ENCODE results near the gene KRTAP2-4. TPM values are rescaled to one million over a fixed set of nuclear protein-coding genes. Genes with fewer than 3 reads are reported as not detected.
"Not testable (repeated sequence)": the region's sequence is repeated elsewhere in the genome, so short reads cannot be mapped to it uniquely, and the experiment has no call there.

The KRTAP2-4 gene
- total RNA-seq, 2 experiments from 2014 or later = not detected

DNA sequence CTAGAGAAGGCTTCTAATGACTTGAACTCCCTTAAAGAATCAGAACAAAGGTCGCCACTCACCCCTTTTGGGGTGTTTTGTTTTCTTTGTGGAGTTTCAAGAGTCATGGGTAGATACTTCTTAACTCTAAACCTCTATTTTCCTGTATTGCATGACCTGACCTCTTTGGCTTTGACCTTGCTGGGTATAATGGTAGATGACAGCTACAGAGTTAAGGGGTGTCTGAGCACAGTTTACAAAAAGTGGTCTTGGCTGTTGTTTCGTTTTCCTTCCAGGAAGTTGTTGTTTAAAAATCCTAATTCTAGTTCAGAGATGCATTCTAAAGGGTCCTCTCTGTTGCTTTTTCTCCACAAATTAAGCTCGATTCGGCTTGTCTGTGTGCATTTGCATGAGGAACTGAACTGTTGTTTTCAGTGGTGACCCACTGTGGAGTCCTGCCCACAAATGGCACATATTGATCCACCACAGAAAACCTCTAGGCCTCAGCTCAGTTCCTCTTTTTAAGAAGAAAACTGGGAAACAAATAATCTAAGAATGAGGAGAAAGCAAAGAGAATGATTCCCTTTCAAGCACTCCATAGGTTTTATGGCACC lies 23.2 kb upstream of the KRTAP2-4 start:
- H3K4me1 Mint-ChIP-seq; H3K4me3 Mint-ChIP-seq; H3K36me3 Mint-ChIP-seq; H3K27ac Mint-ChIP-seq; DNase-seq; H3K9me3 Mint-ChIP-seq (ENCODE audit: low read depth); ATAC-seq: not testable (repeated sequence)
- peaks cover 17% of the 10 kb centered on the region for H3K27me3 Mint-ChIP-seq
- CTCF ChIA-PET = interaction anchor here (0.7 kb wide), 1 partner anchor 241 kb away, joined by 3 read pairs; no protein-coding TSS in a partner anchor

DNA sequence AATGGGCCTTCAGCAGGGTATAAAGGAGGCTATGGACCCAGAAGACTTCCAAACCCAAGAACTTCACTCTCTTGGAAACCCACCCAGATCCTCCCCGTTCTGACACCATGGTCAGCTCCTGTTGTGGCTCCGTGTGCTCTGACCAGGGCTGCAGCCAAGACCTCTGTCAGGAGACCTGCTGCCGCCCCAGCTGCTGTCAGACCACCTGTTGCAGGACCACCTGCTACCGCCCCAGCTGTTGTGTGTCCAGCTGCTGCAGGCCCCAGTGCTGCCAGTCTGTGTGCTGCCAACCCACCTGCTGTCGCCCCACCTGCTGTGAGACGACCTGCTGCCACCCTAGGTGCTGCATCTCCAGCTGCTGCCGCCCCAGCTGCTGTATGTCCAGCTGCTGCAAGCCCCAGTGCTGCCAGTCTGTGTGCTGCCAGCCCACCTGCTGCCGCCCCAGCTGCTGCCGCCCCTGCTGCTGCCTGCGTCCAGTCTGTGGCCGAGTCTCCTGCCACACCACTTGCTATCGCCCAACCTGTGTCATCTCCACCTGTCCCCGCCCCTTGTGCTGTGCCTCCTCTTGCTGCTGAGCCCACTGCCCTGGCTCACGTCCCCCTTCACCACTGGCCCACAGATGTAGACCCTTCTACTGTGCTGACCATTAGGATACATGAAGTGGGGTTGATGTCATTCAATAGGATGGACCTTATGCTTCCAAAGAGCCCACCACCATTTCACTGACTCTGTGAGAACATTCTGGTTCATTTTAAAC lies 18.6 kb upstream of the KRTAP2-4 start, which contains the start of gene KRTAP4-7:
TSS of gene KRTAP4-7 (plus strand) at position 51 of the 757 bp plus-strand sequence. CDS start at position 108, 57 bp downstream.
- H3K27ac Mint-ChIP-seq = not testable (repeated sequence)

GRCh38 chr17:41083427-41083826 lies 17.7 kb upstream of the KRTAP2-4 start:
- peaks cover 15% of the 10 kb centered on the region for H3K27me3 Mint-ChIP-seq
- H3K36me3 Mint-ChIP-seq; H3K9me3 Mint-ChIP-seq (ENCODE audit: low read depth); CTCF ChIA-PET; DNase-seq; ATAC-seq; H3K4me3 Mint-ChIP-seq; H3K27ac Mint-ChIP-seq; H3K4me1 Mint-ChIP-seq: not testable (repeated sequence)

More for the DNA sequence above, 18.6 kb upstream of the KRTAP2-4 start, which contains the start of gene KRTAP4-7:
- H3K4me3 Mint-ChIP-seq; CTCF ChIA-PET; H3K4me1 Mint-ChIP-seq; H3K9me3 Mint-ChIP-seq (ENCODE audit: low read depth); ATAC-seq; H3K36me3 Mint-ChIP-seq; DNase-seq: not testable (repeated sequence)
- H3K27me3 Mint-ChIP-seq = peaks cover 15% of the 10 kb centered on the region

GRCh38 chr17:41082626-41083025 lies 16.9 kb upstream of the KRTAP2-4 start:
- Mint-ChIP-seq H3K9me3 (ENCODE audit: low read depth) (no peaks in the 10 kb centered on the region), H3K4me3 (no peak overlapping the region), H3K36me3 (no peaks in the 10 kb centered on the region), H3K27me3 (peaks cover 15% of the 10 kb centered on the region), H3K27ac (no peak overlapping the region), H3K4me1 (no peaks in the 10 kb centered on the region)
- CTCF ChIA-PET = no interaction called here
- DNase-seq (no peak), ATAC-seq (no peak)

GRCh38 chr17:41076788-41077187 lies 11.1 kb upstream of the KRTAP2-4 start:
- H3K27ac Mint-ChIP-seq = no peak overlapping the region
- no peaks in the 10 kb centered on the region for H3K4me1 Mint-ChIP-seq
- peaks cover 24% of the 10 kb centered on the region for H3K27me3 Mint-ChIP-seq
- DNase-seq = no peak
- no peaks in the 10 kb centered on the region for H3K9me3 Mint-ChIP-seq (ENCODE audit: low read depth)
- CTCF ChIA-PET = no interaction called here
- no peaks in the 10 kb centered on the region for H3K36me3 Mint-ChIP-seq
- ATAC-seq = no peak
- no peak overlapping the region for H3K4me3 Mint-ChIP-seq

- H3K4me1 Mint-ChIP-seq = peaks cover 2% of the 10 kb centered on the region
- CTCF ChIA-PET = no interaction called here
- ATAC-seq = no peak
- H3K27me3 Mint-ChIP-seq = peaks cover 24% of the 10 kb centered on the region
- H3K9me3 Mint-ChIP-seq (ENCODE audit: low read depth) = no peaks in the 10 kb centered on the region
- H3K36me3 Mint-ChIP-seq = no peaks in the 10 kb centered on the region
- H3K4me3 Mint-ChIP-seq = no peak overlapping the region
- DNase-seq = no peak
- no peak overlapping the region for H3K27ac Mint-ChIP-seq
These were observed 8.0 kb upstream of the KRTAP2-4 start for GRCh38 chr17:41073676-41074075.

DNA sequence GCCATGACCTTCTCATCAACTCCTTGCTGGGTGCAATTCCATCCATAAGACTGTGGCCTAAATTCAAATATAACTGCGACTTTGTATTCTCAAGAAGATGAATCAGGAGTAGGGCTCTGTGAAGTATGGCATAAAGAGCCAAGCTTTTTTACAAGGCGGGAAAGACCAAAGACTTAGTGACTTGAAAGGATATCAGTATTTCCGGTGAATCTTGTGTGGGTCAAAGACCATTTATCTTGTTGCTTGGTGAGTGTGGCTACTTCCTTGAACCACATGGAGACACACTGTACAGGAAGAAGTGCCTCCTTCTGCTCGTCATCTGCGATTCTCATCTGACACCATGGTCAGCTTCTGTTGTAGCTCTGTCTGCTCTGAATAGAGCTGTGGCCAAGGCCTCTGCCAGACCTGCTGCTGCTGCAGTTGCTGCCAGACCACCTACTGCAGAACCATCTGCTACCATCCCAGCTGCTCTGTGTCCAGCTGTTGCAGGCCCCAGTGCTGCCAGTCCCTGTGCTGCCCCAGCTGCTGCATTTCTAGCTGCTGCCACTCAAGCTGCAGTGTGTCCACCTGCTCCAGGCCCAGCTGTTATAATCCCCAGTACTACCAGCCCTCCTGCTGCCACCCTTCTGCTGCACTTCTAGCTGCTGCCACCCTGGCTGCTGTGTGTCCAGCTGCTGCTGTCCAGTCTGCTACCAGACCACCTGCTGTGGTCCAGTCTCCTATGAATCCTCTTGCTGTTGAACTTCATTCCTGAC lies 6.1 kb upstream of the KRTAP2-4 start:
- peaks cover 21% of the 10 kb centered on the region for H3K27me3 Mint-ChIP-seq
- H3K36me3 Mint-ChIP-seq = no peaks in the 10 kb centered on the region
- CTCF ChIA-PET = no interaction called here
- H3K4me3 Mint-ChIP-seq = no peak overlapping the region
- DNase-seq = no peak
- no peak for ATAC-seq
- H3K27ac Mint-ChIP-seq = no peak overlapping the region
- peaks cover 2% of the 10 kb centered on the region for H3K4me1 Mint-ChIP-seq
- H3K9me3 Mint-ChIP-seq (ENCODE audit: low read depth) = no peaks in the 10 kb centered on the region

GRCh38 chr17:41069031-41069430 lies 3.4 kb upstream of the KRTAP2-4 start:
- H3K27ac Mint-ChIP-seq = no peak overlapping the region
- CTCF ChIA-PET = no interaction called here
- H3K9me3 Mint-ChIP-seq (ENCODE audit: low read depth) = no peaks in the 10 kb centered on the region
- DNase-seq = no peak
- H3K4me3 Mint-ChIP-seq = no peak overlapping the region
- H3K4me1 Mint-ChIP-seq = peaks cover 7% of the 10 kb centered on the region
- H3K36me3 Mint-ChIP-seq = no peaks in the 10 kb centered on the region
- ATAC-seq = no peak
- H3K27me3 Mint-ChIP-seq = peaks cover 5% of the 10 kb centered on the region

- Mint-ChIP-seq H3K27me3 (peaks cover 8% of the 10 kb centered on the region), H3K4me3 (no peak overlapping the region), H3K27ac (no peak overlapping the region), H3K9me3 (ENCODE audit: low read depth) (no peaks in the 10 kb centered on the region), H3K4me1 (peaks cover 7% of the 10 kb centered on the region), H3K36me3 (no peaks in the 10 kb centered on the region)
- ATAC-seq (no peak), DNase-seq (no peak)
- CTCF ChIA-PET = no interaction called here
These were observed 1.6 kb upstream of the KRTAP2-4 start for GRCh38 chr17:41067281-41067680.

DNA sequence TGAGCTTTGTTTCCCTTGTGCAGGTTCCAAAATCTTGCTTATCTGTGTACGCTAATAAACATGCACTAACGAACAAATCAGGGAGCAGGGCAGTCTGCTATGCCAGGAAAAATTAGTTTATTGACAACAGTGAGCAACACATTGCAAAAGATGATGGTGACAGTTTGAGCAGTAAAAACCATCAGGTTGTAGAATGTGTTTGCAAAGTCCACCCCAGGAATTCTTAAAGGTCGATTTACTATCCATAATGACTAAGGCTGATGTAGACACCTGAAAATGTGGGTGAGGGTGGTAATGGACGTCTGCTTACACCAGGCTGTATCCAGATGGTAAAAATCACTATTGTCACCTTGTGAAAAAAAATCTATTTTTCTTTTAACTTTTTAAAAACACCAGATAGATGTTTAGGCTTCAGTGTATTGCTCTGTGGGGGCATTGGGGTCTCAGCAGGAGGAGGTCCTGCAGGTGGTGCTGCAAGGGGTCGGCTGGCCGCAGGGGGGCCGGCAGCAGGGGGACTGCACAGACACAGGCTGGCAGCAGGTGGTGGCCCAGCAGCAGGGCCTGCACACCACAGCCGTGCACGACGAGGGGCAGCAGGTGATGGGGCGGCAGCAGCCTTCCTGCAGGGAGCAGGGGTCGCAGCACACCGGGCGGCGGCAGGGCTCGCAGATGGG lies 526 bp downstream of the KRTAP2-4 start:
- not testable (repeated sequence) for H3K27ac Mint-ChIP-seq; H3K9me3 Mint-ChIP-seq (ENCODE audit: low read depth); ATAC-seq; H3K4me3 Mint-ChIP-seq; DNase-seq; H3K4me1 Mint-ChIP-seq; H3K36me3 Mint-ChIP-seq
- H3K27me3 Mint-ChIP-seq = peaks cover 25% of the 10 kb centered on the region
- CTCF ChIA-PET = interaction anchor here (0.5 kb wide), 1 partner anchor 46 kb away, joined by 3 read pairs; no protein-coding TSS in a partner anchor

DNA sequence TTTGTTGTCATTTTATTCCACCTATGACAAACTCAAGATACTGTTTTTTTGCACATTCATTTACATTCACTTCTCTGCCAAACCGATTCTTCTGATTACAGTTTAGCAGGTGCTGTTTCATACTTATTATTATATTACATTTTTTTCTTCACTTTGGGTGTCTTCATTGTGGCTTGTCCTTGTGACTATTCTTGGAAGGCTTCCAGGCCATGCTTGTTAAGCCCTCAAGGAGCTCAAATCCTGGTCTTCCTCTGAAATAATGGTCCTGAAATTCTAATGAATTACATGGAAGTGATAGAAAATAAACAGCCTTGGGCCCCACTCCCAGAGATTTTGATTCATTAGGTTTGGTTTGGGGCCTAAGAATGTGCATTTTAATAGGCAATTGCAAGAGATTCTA lies 1.4 kb downstream of the KRTAP2-4 start:
- DNase-seq (no peak), ATAC-seq (no peak)
- Mint-ChIP-seq H3K27ac (no peak overlapping the region), H3K9me3 (ENCODE audit: low read depth) (no peaks in the 10 kb centered on the region), H3K27me3 (peaks cover 31% of the 10 kb centered on the region), H3K4me3 (no peak overlapping the region), H3K4me1 (peaks cover 7% of the 10 kb centered on the region), H3K36me3 (no peaks in the 10 kb centered on the region)
- CTCF ChIA-PET = interaction anchor here (0.5 kb wide), 1 partner anchor 45 kb away, joined by 3 read pairs; no protein-coding TSS in a partner anchor

DNA sequence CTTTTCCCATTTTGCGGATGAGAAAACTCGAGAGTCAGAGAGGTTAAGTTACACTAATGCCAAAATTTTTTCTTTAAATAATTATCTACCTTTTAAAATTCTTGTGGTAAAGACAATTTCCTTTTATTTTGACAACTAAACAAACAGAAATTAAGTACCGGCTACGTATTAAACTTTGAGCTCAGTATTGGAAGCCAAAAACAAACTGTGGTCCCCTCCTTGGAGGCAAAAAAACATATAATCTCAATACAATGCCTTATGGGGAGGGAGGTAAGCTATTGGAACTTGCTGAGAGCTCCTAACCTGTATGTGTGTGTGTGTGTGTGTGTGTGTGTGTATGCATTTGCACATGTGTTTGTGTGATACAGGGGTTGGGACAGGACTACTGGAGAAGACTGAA lies 2.2 kb downstream of the KRTAP2-4 start:
- Mint-ChIP-seq H3K27me3 (peaks cover 39% of the 10 kb centered on the region), H3K36me3 (no peaks in the 10 kb centered on the region)
- ATAC-seq = no peak

DNA sequence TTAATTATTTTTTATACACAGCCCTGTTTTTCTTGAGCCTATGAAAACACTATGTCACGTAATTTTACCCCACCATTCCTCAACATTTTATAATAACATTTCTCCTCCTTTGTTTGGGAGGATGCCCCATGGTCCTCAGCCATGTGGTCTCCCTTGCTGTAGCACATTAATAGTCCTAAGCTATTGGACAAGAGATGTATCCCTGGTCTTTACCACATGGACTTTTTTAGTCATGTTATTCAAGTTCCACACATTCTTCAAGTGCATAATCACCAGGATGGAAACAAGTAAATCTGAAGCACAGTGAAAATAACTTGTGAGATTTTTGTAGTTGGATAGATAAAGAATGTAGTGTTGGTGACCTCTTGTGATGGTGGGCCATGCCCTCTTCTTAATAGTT lies 3.7 kb downstream of the KRTAP2-4 start:
- ATAC-seq = no peak
- H3K4me3 Mint-ChIP-seq = no peak overlapping the region
- CTCF ChIA-PET = no interaction called here
- H3K36me3 Mint-ChIP-seq = no peaks in the 10 kb centered on the region
- DNase-seq = no peak
- H3K9me3 Mint-ChIP-seq (ENCODE audit: low read depth) = peaks cover 3% of the 10 kb centered on the region
- H3K27me3 Mint-ChIP-seq = peaks cover 48% of the 10 kb centered on the region
- H3K4me1 Mint-ChIP-seq = peaks cover 5% of the 10 kb centered on the region
- H3K27ac Mint-ChIP-seq = no peak overlapping the region

More for the DNA sequence above, 2.2 kb downstream of the KRTAP2-4 start:
- H3K4me3 Mint-ChIP-seq = no peak overlapping the region
- no peak overlapping the region for H3K27ac Mint-ChIP-seq
- DNase-seq = no peak
- H3K9me3 Mint-ChIP-seq (ENCODE audit: low read depth) = no peaks in the 10 kb centered on the region
- CTCF ChIA-PET = no interaction called here
- peaks cover 5% of the 10 kb centered on the region for H3K4me1 Mint-ChIP-seq
